IPS-NIHi7 (cell line): ENCODE results near the gene UGP2.
"Not testable (repeated sequence)": the region's sequence is repeated elsewhere in the genome, so short reads cannot be mapped to it uniquely, and the experiment has no call there.

Experiments used
- DNase-seq: peaks from one replicate; pipeline ENCODE4 v3.0.0; 2012; ENCODE audit warnings: mixed read lengths; ENCODE audit errors: extremely low spot score

UGP2 gene

GRCh38 chr2:63840081-63840784, 1.5 kb upstream of the UGP2 start:
- peak; percentile 53 for DNase-seq

- DNase-seq = peak; percentile 92
Observed at GRCh38 chr2:63840785-63841253, 877 bp upstream of the UGP2 start.

DNA sequence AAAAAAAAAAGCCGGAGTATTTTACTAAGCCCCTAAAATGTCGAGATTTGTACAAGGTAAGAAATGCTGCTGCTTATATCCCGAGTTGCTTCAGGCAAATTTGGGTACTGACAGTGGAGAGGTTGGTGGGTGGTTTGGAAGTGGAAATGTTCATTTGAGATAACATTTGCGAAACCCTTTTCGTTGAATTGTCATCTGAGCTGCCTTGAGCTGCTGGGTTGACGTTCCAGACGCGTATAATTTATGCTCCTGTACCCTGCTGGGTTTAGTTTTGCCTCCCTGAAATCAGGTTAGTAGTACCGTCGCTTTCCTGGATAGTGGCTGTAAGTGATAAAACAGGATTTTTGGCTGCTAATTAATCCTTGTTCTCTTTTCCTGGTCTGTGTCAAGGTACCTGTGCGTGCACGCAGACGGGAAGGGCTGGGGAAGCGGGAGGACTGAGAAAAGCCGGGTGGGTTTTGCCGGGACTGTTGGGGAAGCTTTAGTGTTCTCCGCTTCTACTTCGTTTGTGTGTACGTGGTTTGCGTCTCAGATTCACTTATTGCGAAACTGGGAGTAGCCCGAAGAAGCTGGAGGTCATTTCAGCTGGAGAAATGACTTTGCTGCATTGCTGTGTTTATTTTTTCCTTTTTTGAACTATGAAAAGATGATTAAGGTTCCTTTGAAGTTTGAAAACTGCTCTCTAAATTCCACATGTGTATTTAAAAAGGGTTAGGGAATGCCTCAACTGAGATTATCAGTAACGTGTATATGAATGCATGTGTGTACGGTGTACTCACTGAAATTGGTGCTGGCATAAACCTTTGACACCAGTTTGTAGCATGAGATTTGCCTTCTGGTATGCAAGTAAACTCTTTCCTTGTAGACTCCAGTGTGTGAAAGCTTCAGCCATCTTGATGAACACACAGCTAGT, 709 bp downstream of the UGP2 start:
- no peak for DNase-seq

GRCh38 chr2:63843093-63843492, 1.4 kb downstream of the UGP2 start:
- no peak for DNase-seq

- no peak for DNase-seq
Observed at GRCh38 chr2:63843791-63844190, 2.1 kb downstream of the UGP2 start.

- DNase-seq = no peak
Observed at GRCh38 chr2:63844616-63845015, 2.9 kb downstream of the UGP2 start.

DNA sequence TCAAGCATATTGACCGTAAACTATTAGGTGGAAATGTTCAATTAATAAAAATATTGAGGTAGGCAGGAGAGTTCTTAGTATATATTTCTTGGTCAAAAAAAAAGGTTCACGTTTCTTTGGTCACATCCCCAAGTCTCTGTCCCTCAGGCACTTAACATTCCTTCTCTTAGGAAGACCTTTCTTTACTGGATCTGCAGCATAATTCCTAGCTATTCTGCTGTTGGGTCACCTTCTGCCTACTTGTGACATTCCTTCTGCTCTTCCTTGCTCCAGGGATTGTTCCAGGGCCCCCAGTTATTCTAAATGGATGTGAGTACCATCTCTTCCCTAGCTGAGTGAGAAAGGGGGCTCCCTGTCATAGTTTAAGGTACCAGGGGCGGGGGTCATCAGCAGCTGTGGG, 4.2 kb downstream of the UGP2 start:
- DNase-seq = peak; percentile 14

GRCh38 chr2:63846487-63846886, 4.8 kb downstream of the UGP2 start:
- DNase-seq = no peak

- DNase-seq = not testable (repeated sequence)
Observed at GRCh38 chr2:63847571-63847970, 5.9 kb downstream of the UGP2 start.

GRCh38 chr2:63849381-63850203, 7.9 kb downstream of the UGP2 start:
- DNase-seq = peak; percentile 46

DNA sequence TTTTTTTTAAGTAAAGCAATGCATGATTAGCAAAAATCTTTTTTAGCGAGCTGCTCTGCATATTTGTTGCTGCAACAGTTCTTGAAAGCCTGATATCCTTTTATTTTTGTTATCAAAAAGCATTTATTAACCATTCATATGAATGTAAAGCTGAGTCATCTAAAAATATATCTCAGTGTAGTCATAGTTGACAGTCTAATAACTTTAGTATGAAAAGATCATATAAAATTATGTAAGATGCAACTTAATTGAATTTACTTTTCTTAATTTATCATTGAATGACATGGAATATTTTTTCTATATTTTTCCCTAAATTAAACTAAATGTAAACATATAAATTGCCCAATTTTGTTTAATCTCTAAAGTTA, 8.5 kb downstream of the UGP2 start:
- no peak for DNase-seq

DNA sequence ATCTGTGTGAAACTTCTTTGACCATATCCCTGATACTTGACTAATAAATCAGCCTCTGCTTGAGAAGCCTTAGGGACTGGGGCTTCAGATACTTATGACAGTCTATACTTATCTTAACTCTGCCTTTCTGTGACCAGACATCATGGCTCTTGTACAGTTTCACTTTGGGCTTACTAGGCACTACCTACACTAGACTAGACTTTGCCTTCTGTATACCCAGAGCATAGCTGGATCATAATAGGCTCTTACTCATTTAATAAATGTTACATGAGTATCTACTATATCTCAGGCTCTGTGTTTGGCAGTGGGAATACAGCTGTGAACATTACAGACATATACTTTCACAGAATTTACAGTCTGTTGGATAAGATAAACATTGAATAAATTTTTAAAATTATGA, 9.0 kb downstream of the UGP2 start:
- DNase-seq = no peak

- DNase-seq = no peak
Observed at GRCh38 chr2:63851691-63852311, 10.1 kb downstream of the UGP2 start.

DNA sequence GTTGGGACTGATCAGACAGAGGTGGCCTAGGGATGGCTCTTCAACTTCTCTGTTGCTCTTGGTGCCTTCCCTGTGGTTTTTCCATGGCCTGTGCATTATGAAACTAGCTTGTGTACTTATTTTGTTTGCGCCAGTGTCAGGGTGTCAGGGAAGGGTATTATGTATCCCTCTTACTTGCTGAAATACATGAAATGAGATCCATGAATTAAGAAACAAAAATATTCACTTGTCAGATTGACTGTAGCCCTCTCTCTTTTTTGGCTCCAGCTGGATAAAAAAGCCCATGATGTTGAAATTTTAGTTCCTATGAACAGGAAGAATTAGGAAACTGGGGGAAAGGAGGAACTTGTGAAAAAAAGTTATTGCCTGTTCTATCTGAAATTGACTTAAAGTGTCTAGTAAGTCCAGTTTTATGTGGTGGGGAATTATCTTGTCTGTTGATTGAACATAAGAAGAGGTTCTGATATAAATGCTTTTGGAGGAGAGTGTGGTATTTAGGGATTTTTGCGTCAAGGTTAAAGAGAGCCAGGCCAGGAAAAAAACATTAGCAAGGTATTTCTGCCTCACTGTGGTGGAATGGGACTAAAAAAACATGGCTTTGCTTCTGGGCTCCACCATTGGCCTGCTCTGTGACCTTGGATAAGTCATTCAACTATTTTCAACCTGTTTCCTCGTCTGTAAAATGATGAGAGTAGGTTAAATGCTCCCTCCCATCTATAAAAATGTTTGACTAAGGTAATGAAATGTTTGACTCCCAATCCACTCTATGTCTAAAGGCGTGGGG, 12.0 kb downstream of the UGP2 start:
- DNase-seq = no peak

DNA sequence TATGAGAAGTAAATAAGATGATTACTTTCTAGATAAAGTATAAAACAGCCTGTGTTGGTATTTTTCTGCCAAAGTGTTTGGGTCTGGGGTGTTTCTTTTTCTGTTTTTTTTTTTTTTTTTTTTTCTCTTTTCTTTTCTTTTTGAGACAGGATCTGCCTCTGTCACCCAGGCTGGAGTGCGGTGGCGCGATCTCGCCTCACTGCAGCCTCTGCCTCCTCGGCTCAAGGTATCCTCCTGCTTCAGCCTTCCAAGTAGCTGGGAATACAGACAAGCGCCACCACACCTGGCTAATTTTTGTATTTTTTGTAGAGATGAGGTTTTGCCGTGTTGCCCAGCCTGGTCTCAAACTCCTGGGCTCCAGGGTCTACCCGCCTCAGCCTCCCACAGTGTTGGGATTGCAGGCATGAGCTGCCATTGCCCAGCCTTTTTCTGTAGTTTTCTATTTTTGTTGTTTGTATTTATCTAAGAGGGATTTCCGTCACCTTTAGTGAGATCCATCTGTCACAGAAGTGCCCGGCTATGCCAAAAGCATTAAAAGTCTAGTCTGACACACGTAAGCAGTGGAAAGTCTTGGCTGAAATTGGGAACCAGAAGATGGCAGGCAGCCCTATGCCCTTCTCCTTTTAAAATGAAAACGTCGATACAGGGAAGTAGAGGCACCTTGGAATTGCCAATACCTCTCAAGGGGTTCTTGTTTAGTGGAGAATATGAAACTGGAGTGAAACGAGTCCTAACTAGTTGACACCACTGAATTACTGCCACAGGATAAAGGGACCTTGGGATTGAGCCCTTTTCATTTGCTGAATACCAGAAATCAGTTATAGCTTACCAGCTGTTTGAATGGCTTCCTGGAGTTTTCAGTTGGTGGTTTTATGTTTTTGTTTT, 14.0 kb downstream of the UGP2 start:
- no peak for DNase-seq

- DNase-seq = no peak
Observed at GRCh38 chr2:63856303-63856603, 14.6 kb downstream of the UGP2 start.

GRCh38 chr2:63858291-63858690, 16.6 kb downstream of the UGP2 start:
- DNase-seq = no peak

GRCh38 chr2:63861220-63861822, 19.6 kb downstream of the UGP2 start:
- DNase-seq = peak; percentile 41

- DNase-seq = no peak
Observed at GRCh38 chr2:63862806-63863205, 21.1 kb downstream of the UGP2 start.

GRCh38 chr2:63863707-63864106, 22.0 kb downstream of the UGP2 start:
- DNase-seq = no peak
